Endodermal cell (in vitro differentiated cells): ENCODE data around the gene LRAT. TPM values are rescaled to one million over a fixed set of nuclear protein-coding genes. Genes with fewer than 3 reads are reported as not detected.

Source experiments
- DNase-seq: peaks from one replicate; pipeline ENCODE4 v3.0.0-alpha.2; 2017
- H3K27ac ChIP-seq: 2 replicates; pipeline ENCODE4 v1.5.1; 2013; ENCODE audit warnings: mild to moderate bottlenecking, low read depth, low read length, moderate library complexity
- H3K27me3 ChIP-seq: 2 replicates; pipeline ENCODE4 v1.6.1; 2013; ENCODE audit warnings: mild to moderate bottlenecking, low read length, moderate library complexity; ENCODE audit not compliant: insufficient read depth, control insufficient read depth, poor library complexity, severe bottlenecking
- H3K36me3 ChIP-seq: 2 replicates; pipeline ENCODE4 v1.7.0; 2013; ENCODE audit warnings: mild to moderate bottlenecking, low read length, moderate library complexity; ENCODE audit not compliant: control insufficient read depth, insufficient read depth
- H3K4me1 ChIP-seq: one replicate; pipeline ENCODE4 v1.7.0; 2013; ENCODE audit warnings: low read length; ENCODE audit not compliant: control insufficient read depth, insufficient read depth
- H3K4me3 ChIP-seq: 2 replicates; pipeline ENCODE4 v1.5.1; 2013; ENCODE audit warnings: mild to moderate bottlenecking, low read length, moderate library complexity
- H3K9ac ChIP-seq: 2 replicates; pipeline ENCODE4 v1.6.1; 2013; ENCODE audit warnings: mild to moderate bottlenecking, low read length, moderate library complexity; ENCODE audit not compliant: poor library complexity, severe bottlenecking; ENCODE audit errors: extremely low read depth
- H3K9me3 ChIP-seq: 2 replicates; pipeline ENCODE4 v1.6.1; 2013; ENCODE audit warnings: mild to moderate bottlenecking, low read length, moderate library complexity; ENCODE audit not compliant: control insufficient read depth
- H3K27ac Mint-ChIP-seq: 2 replicates; pipeline ENCODE4 v1.8.0; 2020; ENCODE audit warnings: mixed read lengths
- H3K27me3 Mint-ChIP-seq: 2 replicates; pipeline ENCODE4 v1.8.0; 2021; ENCODE audit warnings: mild to moderate bottlenecking, mixed read lengths; ENCODE audit not compliant: insufficient read depth
- H3K36me3 Mint-ChIP-seq: 2 replicates; pipeline ENCODE4 v1.8.0; 2020; ENCODE audit warnings: low read depth, mixed read lengths
- H3K4me1 Mint-ChIP-seq: 2 replicates; pipeline ENCODE4 v1.8.0; 2020; ENCODE audit warnings: mixed read lengths
- H3K4me3 Mint-ChIP-seq: 2 replicates; pipeline ENCODE4 v1.8.0; 2020; ENCODE audit warnings: mild to moderate bottlenecking, moderate library complexity, mixed read lengths
- H3K9me3 Mint-ChIP-seq: 2 replicates; pipeline ENCODE4 v1.8.0; 2020; ENCODE audit warnings: mild to moderate bottlenecking, mixed read lengths
- CTCF ChIP-seq: fragments of 200-600 bp; sonication (generic); conservative IDR thresholded peaks from 2 replicates; pipeline ENCODE4 v1.5.0; 2021; ENCODE audit warnings: antibody characterized with exemption, mild to moderate bottlenecking
- WGBS, 2 experiments: methylation state at CpG; one replicate each; pipeline versions ENCODE4 v1.1.5 to v1.1.7; 2013; ENCODE audit warnings: missing lambda C conversion rate in 2 of 2, mixed read lengths in 1 of 2; ENCODE audit not compliant: insufficient coverage in 1 of 2, insufficient read length in 1 of 2; 5-methylcytosine and 5-hydroxymethylcytosine counted together
- total RNA-seq, 2 donors: library from RNA; stranded (reverse); fragmentation: NEBNext Ultra II Directional in 1 of 2; extraction: Animal tissue kit (Norgen Biotek cat#: 25700) in 1 of 2; gene quantifications; 2 replicates in 1 of 2; 3 replicates in 1 of 2; pipeline ENCODE4 v1.2.1, GENCODE V29; 2021

LRAT gene
- total RNA-seq, 2 donors from 2014 or later, result 6.2 to 20.6 TPM

DNA sequence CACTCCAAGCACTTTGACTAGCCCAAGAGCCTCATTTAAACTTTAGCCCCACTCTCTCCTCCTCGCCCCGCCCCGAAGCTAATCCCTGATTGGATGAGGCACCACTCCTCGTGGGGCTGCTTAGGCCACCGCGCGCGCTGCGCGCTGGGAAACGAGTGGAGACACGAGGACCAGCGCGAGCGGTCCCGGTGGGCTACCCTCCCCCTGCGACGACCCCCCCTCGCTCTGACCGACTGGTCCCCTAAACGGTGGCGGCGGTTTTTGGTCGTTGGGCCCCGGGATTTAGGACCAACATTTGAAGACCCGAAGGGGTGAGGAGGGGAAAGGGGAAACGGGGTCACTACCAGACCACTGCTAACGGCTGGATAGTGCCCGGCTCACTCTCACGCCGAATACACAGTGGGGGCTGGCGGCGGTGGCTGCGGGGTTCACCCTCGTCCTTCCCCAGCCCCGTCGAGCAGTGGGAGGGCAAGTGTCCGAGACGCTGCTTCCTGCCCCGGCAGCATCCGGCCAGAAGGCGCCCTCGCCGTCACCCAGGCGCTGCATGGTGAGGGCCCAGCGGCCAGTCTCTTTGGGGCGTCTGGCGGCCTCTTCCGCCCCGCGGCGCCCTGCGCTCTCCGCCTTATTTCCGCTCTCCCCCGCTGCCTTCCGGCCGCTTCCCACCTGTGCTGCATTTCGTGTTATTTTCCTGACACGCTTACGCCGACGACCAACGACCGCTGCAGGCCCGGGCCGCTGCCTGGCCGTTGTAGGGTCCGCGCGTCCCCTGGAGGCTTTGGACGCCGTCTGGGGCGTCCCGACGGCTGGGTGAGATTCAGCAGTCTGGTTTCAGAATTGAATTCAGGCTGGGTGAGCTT is 37.6 kb downstream of the LRAT start, which contains the start of gene RBM46:
Gene RBM46, plus strand, starts transcription at position 147 of the 857 bp plus-strand sequence. CDS start 15,481 bp downstream, outside the sequence.
- Histone ChIP-seq H3K4me1 (no peaks in the 10 kb centered on the region), H3K9ac (no peak within 1 kb of the TSS), H3K36me3 (no peaks in the 10 kb centered on the region), H3K27ac (no peak within 1 kb of the TSS), H3K27me3 (no peaks in the 10 kb centered on the region), H3K9me3 (no peaks in the 10 kb centered on the region), H3K4me3 (no peak within 1 kb of the TSS)
- peaks cover 6% of the 10 kb centered on the region for H3K9me3 Mint-ChIP-seq
- H3K27ac Mint-ChIP-seq, result no peak within 1 kb of the TSS
- DNase-seq, result peak; percentile 49
- H3K4me1 Mint-ChIP-seq, result peaks cover 5% of the 10 kb centered on the region
- WGBS, 2 experiments, result 96 to 97% methylated on average over 26 to 76 of the region's 76 CpGs
- peak within 1 kb of the TSS; percentile 43 for H3K4me3 Mint-ChIP-seq
- no peak for TF ChIP-seq CTCF
- no peaks in the 10 kb centered on the region for H3K36me3 Mint-ChIP-seq
- peaks cover 10% of the 10 kb centered on the region for H3K27me3 Mint-ChIP-seq

- peak overlapping the region; percentile 43 for H3K4me3 Mint-ChIP-seq
- H3K9ac ChIP-seq, result no peak overlapping the region
- H3K27ac Mint-ChIP-seq, result no peak overlapping the region
- H3K27me3 ChIP-seq, result no peaks in the 10 kb centered on the region
- 94 to 95% methylated on average over 14 to 18 of the region's 18 CpGs for WGBS, 2 experiments
- peaks cover 5% of the 10 kb centered on the region for H3K4me1 Mint-ChIP-seq
- no peak for TF ChIP-seq CTCF
- no peaks in the 10 kb centered on the region for H3K4me1 ChIP-seq
- no peaks in the 10 kb centered on the region for H3K36me3 ChIP-seq
- H3K36me3 Mint-ChIP-seq, result no peaks in the 10 kb centered on the region
- H3K9me3 ChIP-seq, result no peaks in the 10 kb centered on the region
- H3K9me3 Mint-ChIP-seq, result peaks cover 6% of the 10 kb centered on the region
- peaks cover 5% of the 10 kb centered on the region for H3K27me3 Mint-ChIP-seq
- no peak overlapping the region for H3K27ac ChIP-seq
- no peak for DNase-seq
- no peak overlapping the region for H3K4me3 ChIP-seq
Measured at GRCh38 chr4:154781983-154782293, 38.1 kb downstream of the LRAT start.

Other genes starting within 250 kb of the LRAT start
- gene PLRG1, start 193.6 kb upstream of the LRAT start, total RNA-seq, result 100 to 1,000 TPM; 132 to 235 TPM
- under 1 TPM in 1 of 2 donors, not detected in 1; 0.55 TPM for gene FGB, start 181.0 kb upstream of the LRAT start, total RNA-seq
- 1 to 10 TPM; 3.1 to 3.7 TPM for gene FGA, start 153.3 kb upstream of the LRAT start, total RNA-seq
- under 1 TPM in 1 of 2 donors, not detected in 1; 0.89 TPM for gene FGG, start 131.3 kb upstream of the LRAT start, total RNA-seq
- gene RBM46, start 37.3 kb downstream of the LRAT start, total RNA-seq, result 1 to 10 TPM in 1 of 2 donors, under 1 TPM in 1; 0.49 to 1.1 TPM